HepG2 (cell line): Measurements from ENCODE around the gene CARHSP1. TPM values are rescaled to one million over a fixed set of nuclear protein-coding genes. Genes with fewer than 3 reads are reported as not detected.

Source experiments
- CBFB ChIP-seq: sonication (generic); formaldehyde crosslinking; IDR thresholded peaks from 2 replicates; pipeline ENCODE4 v1.4.0; 2020; ENCODE audit warnings: missing genetic modification reagents
- DBP ChIP-seq: sonication (generic); formaldehyde crosslinking; IDR thresholded peaks from 2 replicates; pipeline ENCODE4 v1.4.0; 2020; ENCODE audit warnings: missing genetic modification reagents; ENCODE audit errors: not compliant biosample characterization
- GLMP ChIP-seq: sonication (generic); formaldehyde crosslinking; IDR thresholded peaks from 2 replicates; pipeline ENCODE4 v1.9.0; 2021; ENCODE audit warnings: missing genetic modification reagents, mild to moderate bottlenecking, borderline replicate concordance
- HOXD1 ChIP-seq: sonication (generic); formaldehyde crosslinking; IDR thresholded peaks from 2 replicates; pipeline ENCODE4 v1.5.0; 2020; ENCODE audit warnings: missing genetic modification reagents
- IRF1 ChIP-seq: sonication (generic); formaldehyde crosslinking; IDR thresholded peaks from 2 replicates; pipeline ENCODE4 v1.4.0; 2020; ENCODE audit warnings: low read depth, mild to moderate bottlenecking, missing genetic modification reagents
- MTERF4 ChIP-seq: sonication (generic); formaldehyde crosslinking; IDR thresholded peaks from 2 replicates; pipeline ENCODE4 v1.8.0; 2023; ENCODE audit warnings: mild to moderate bottlenecking, missing genetic modification reagents
- NCOR1 ChIP-seq: fragments of 200-600 bp; sonication (generic); IDR thresholded peaks from 2 replicates; pipeline ENCODE4 v1.7.0; 2017; ENCODE audit warnings: antibody characterized with exemption, low read length, borderline replicate concordance
- NFKB2 ChIP-seq: sonication (generic); formaldehyde crosslinking; IDR thresholded peaks from 2 replicates; pipeline ENCODE4 v1.4.0; 2020; ENCODE audit warnings: missing genetic modification reagents, borderline replicate concordance
- NR2F6 ChIP-seq, 2 experiments: IDR thresholded peaks; 2 replicates each; pipeline ENCODE4 v1.6.1; 2016; ENCODE audit warnings: antibody characterized with exemption in 1 of 2, mild to moderate bottlenecking in 1 of 2
- RNF219 ChIP-seq: sonication (generic); formaldehyde crosslinking; IDR thresholded peaks from 2 replicates; pipeline ENCODE4 v1.5.0; 2020; ENCODE audit warnings: mild to moderate bottlenecking, missing genetic modification reagents
- SRSF4 ChIP-seq: fragments of 200-400 bp; formaldehyde crosslinking; IDR thresholded peaks from one replicate; pipeline ENCODE4 v1.6.1; 2018; ENCODE audit warnings: mild to moderate bottlenecking, low read depth, low read length, moderate library complexity; ENCODE audit not compliant: poor library complexity, severe bottlenecking
- ZHX2 ChIP-seq, 2 experiments: sonication (generic) in 1 of 2; formaldehyde crosslinking in 1 of 2; IDR thresholded peaks; 2 replicates each; pipeline versions ENCODE4 v1.6.1 to v1.9.0; 2014 to 2022; ENCODE audit warnings: antibody characterized with exemption in 1 of 2, borderline replicate concordance in 1 of 2, inconsistent platforms in 1 of 2, low read depth in 1 of 2, missing genetic modification reagents in 1 of 2
- ZSCAN31 ChIP-seq: sonication (generic); formaldehyde crosslinking; IDR thresholded peaks from 2 replicates; pipeline ENCODE4 v1.5.0; 2020; ENCODE audit warnings: low read depth, mild to moderate bottlenecking, missing genetic modification reagents
- polyA plus RNA-seq, 8 experiments: library from polyadenylated mRNA; depleted of rRNA in 3 of 8; stranded (reverse) in 7 of 8; unstranded in 1 of 8; fragments of >200 nt; fragmentation: Illumina TruSeq in 4 of 8; extraction: Trizol in 4 of 8; gene quantifications; 2 replicates each; pipeline versions ENCODE4 v1.2.1 to v1.2.3, GENCODE V29; 2011 to 2016; ENCODE audit warnings: low read depth in 4 of 8, missing spikeins in 1 of 8, mixed read lengths in 1 of 8; ENCODE audit not compliant: insufficient read depth in 1 of 8
- total RNA-seq, 5 experiments: library from RNA; depleted of rRNA; stranded (reverse); fragments of >200 nt; fragmentation: Illumina TruSeq; extraction: Trizol; gene quantifications; 2 replicates each; pipeline ENCODE4 v1.2.3, GENCODE V29; 2016; ENCODE audit warnings: low read depth in 1 of 5

Gene CARHSP1
- total and polyA plus RNA-seq, 2 of the 13 experiments (the other 11 are each of a cell fraction or from before 2014, with no cell fraction given) = 173 to 345 TPM

GRCh38 chr16:8863594-8864424 is 5.0 kb downstream of the CARHSP1 start (continued):
- TF ChIP-seq DBP (CRISPR knock-in tag) = no peak
- peak; percentile 94; the same call in 1 of the 2 replicates for TF ChIP-seq HOXD1 (CRISPR knock-in tag)
- TF ChIP-seq SRSF4 = no peak
- TF ChIP-seq ZHX2 (IDR thresholded peaks at IDR 0.05; ENCODE audit: low read depth) = peak; percentile 66; the same call in 1 of the 2 replicates
- TF ChIP-seq ZHX2 (CRISPR knock-in tag; IDR thresholded peaks at IDR 0.05; ENCODE audit: borderline replicate concordance) = peak; percentile 48; the same call in 1 of the 2 replicates
- TF ChIP-seq NR2F6 (IDR thresholded peaks at IDR 0.05) = peak; percentile 85
- peak; percentile 95 for TF ChIP-seq NR2F6 (CRISPR knock-in tag; IDR thresholded peaks at IDR 0.05)
- peak; percentile 98; the same call in 1 of the 2 replicates for TF ChIP-seq NCOR1
- TF ChIP-seq MTERF4 = peak; percentile 88
- no peak for TF ChIP-seq GLMP (CRISPR knock-in tag)
- TF ChIP-seq NFKB2 (CRISPR knock-in tag) = peak; percentile 94; the same call in 1 of the 2 replicates
- 0 out of 2 replicates have a peak, but pooled peaks have one; percentile 38 for TF ChIP-seq RNF219 (CRISPR knock-in tag)
- TF ChIP-seq CBFB (CRISPR knock-in tag) = peak; percentile 84
- peak; percentile 99 for TF ChIP-seq ZSCAN31
- 0 out of 2 replicates have a peak, but pooled peaks have one; percentile 12 for TF ChIP-seq IRF1 (CRISPR knock-in tag)
